ENCODE measurements around the gene KCNT1. TPM values are rescaled to one million over a fixed set of nuclear protein-coding genes. Genes with fewer than 3 reads are reported as not detected.

Gene KCNT1
- total RNA-seq, 1 experiment from 2014 or later = not detected

DNA sequence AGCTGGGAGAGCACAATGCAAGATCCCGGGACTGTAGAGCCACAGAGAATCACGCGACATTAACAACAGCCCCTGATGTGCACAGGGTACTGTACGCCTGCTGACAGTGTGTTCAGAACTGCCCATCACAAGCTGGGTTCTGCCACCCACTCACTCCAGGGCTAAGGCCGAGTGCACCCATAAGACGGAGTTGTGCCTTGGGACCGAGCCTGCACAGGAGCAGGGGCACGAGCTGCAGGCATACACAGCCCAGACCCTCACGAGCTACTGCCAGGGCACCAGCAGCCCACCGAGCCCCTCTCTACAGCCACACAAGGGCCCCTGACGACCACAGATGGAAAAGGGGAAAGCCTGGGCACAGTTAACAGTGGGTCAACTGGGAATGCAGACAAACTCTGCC, 137.5 kb downstream of the KCNT1 start:
- no peaks in the 10 kb centered on the region for H3K79me2 ChIP-seq (ENCODE audit: low read depth)
- ChIA-PET POLR2A (ENCODE audit: unreplicated experiment) (no interaction called here), CTCF (no interaction called here)
- intact Hi-C loops (cut with micrococcal nuclease; ENCODE audit: unreplicated experiment) = no loop called here
- TF ChIP-seq EZH2 (IDR thresholded peaks at IDR 0.05; ENCODE audit: low read depth) = no peak
- TF ChIP-seq, protein P1, sequence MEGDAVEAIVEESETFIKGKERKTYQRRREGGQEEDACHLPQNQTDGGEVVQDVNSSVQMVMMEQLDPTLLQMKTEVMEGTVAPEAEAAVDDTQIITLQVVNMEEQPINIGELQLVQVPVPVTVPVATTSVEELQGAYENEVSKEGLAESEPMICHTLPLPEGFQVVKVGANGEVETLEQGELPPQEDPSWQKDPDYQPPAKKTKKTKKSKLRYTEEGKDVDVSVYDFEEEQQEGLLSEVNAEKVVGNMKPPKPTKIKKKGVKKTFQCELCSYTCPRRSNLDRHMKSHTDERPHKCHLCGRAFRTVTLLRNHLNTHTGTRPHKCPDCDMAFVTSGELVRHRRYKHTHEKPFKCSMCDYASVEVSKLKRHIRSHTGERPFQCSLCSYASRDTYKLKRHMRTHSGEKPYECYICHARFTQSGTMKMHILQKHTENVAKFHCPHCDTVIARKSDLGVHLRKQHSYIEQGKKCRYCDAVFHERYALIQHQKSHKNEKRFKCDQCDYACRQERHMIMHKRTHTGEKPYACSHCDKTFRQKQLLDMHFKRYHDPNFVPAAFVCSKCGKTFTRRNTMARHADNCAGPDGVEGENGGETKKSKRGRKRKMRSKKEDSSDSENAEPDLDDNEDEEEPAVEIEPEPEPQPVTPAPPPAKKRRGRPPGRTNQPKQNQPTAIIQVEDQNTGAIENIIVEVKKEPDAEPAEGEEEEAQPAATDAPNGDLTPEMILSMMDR (conservative IDR thresholded peaks at IDR 0.05) = no peak
- no peak overlapping the region for H3K4me2 ChIP-seq
- H3K36me3 ChIP-seq (ENCODE audit: low read depth) = no peaks in the 10 kb centered on the region
- H3K9me3 ChIP-seq (ENCODE audit: insufficient read depth, low read depth) = no peaks in the 10 kb centered on the region
- H3K4me3 ChIP-seq = no peak overlapping the region
- BruUV-seq (replicated peaks) = no TSS peak
- H3K9me2 ChIP-seq (ENCODE audit: insufficient read depth) = no peaks in the 10 kb centered on the region
- no peaks in the 10 kb centered on the region for H3K27me3 ChIP-seq (ENCODE audit: insufficient read depth, low read depth)
- no peaks in the 10 kb centered on the region for H4K20me1 ChIP-seq (ENCODE audit: insufficient read depth)
- H3F3A ChIP-seq (ENCODE audit: insufficient read depth, low read depth) = no peaks in the 10 kb centered on the region
- no peak overlapping the region for H2AFZ ChIP-seq
- no peak overlapping the region for H3K27ac ChIP-seq
- H3K4me1 ChIP-seq (replicated peaks; ENCODE audit: insufficient read depth) = no peaks in the 10 kb centered on the region
- DNase-seq = no peak

DNA sequence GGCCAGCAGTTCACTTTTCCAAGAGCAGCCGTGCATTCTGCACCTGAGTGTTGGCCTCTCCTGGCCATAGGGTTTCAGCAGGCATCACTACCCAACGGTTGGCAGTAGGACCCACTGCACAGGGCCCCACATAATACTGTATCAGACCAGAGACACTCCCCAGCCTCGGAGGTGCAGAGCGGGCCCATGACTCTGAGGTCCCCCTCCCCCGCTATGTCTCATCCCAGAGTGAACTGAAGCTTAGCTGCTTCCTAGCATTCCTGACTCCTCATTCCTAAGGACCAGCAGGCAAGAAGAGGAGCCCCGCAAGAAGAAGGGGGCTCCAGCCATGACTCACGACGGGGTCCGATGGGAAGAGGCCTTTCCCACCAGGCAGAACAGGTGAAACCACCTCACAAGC, 138.1 kb downstream of the KCNT1 start:
- ChIA-PET CTCF (no interaction called here), POLR2A (ENCODE audit: unreplicated experiment) (no interaction called here)
- intact Hi-C loops (cut with micrococcal nuclease; ENCODE audit: unreplicated experiment) = no loop called here
- H3K79me2 ChIP-seq (ENCODE audit: low read depth) = no peaks in the 10 kb centered on the region
- H3K9me3 ChIP-seq (ENCODE audit: insufficient read depth, low read depth) = no peaks in the 10 kb centered on the region
- no peaks in the 10 kb centered on the region for H3K27me3 ChIP-seq (ENCODE audit: insufficient read depth, low read depth)
- no peaks in the 10 kb centered on the region for H3K9me2 ChIP-seq (ENCODE audit: insufficient read depth)
- no TSS peak for BruUV-seq (replicated peaks)
- no peak overlapping the region for H3K4me3 ChIP-seq
- no peak overlapping the region for H2AFZ ChIP-seq
- H4K20me1 ChIP-seq (ENCODE audit: insufficient read depth) = no peaks in the 10 kb centered on the region
- no peak overlapping the region for H3K27ac ChIP-seq
- no peaks in the 10 kb centered on the region for H3F3A ChIP-seq (ENCODE audit: insufficient read depth, low read depth)
- TF ChIP-seq EZH2 (IDR thresholded peaks at IDR 0.05; ENCODE audit: low read depth) = no peak
- TF ChIP-seq, protein P1 (conservative IDR thresholded peaks at IDR 0.05) = no peak
- H3K36me3 ChIP-seq (ENCODE audit: low read depth) = no peaks in the 10 kb centered on the region
- H3K4me1 ChIP-seq (replicated peaks; ENCODE audit: insufficient read depth) = no peaks in the 10 kb centered on the region
- no peak for DNase-seq
- no peak overlapping the region for H3K4me2 ChIP-seq

DNA sequence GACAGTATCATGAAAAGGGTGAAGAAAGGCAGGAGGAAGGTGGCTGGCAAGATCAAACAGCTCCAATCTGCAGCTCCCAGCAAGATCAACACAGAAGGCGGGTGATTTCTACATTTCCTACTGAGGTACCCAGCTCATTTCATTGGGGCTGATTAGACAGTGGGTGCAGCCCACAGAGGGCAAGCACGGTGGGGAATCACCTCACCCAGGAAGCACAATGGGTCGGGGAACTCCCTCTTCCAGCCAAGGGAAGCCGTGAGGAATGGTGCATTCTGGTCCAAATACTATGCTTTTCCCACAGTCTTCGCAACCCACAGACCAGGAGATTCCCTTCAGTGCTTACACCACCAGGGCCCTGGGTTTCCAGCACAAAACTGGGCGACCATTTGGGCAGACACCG, 138.6 kb downstream of the KCNT1 start:
- H3K27me3 ChIP-seq (ENCODE audit: insufficient read depth, low read depth) = no peaks in the 10 kb centered on the region
- no peak overlapping the region for H3K4me3 ChIP-seq
- no peak overlapping the region for H3K27ac ChIP-seq
- H3K4me1 ChIP-seq (replicated peaks; ENCODE audit: insufficient read depth) = no peaks in the 10 kb centered on the region
- no peaks in the 10 kb centered on the region for H4K20me1 ChIP-seq (ENCODE audit: insufficient read depth)
- no TSS peak for BruUV-seq (replicated peaks)
- intact Hi-C loops (cut with micrococcal nuclease; ENCODE audit: unreplicated experiment) = no loop called here
- TF ChIP-seq, protein P1 (conservative IDR thresholded peaks at IDR 0.05) = no peak
- TF ChIP-seq EZH2 (IDR thresholded peaks at IDR 0.05; ENCODE audit: low read depth) = no peak
- no peak for DNase-seq
- H2AFZ ChIP-seq = no peak overlapping the region
- no peaks in the 10 kb centered on the region for H3K36me3 ChIP-seq (ENCODE audit: low read depth)
- CTCF ChIA-PET = no interaction called here
- no peak overlapping the region for H3K4me2 ChIP-seq
- H3K9me3 ChIP-seq (ENCODE audit: insufficient read depth, low read depth) = no peaks in the 10 kb centered on the region
- H3K79me2 ChIP-seq (ENCODE audit: low read depth) = no peaks in the 10 kb centered on the region
- POLR2A ChIA-PET (ENCODE audit: unreplicated experiment) = no interaction called here
- no peaks in the 10 kb centered on the region for H3F3A ChIP-seq (ENCODE audit: insufficient read depth, low read depth)
- no peaks in the 10 kb centered on the region for H3K9me2 ChIP-seq (ENCODE audit: insufficient read depth)

Other genes with a start within 250 kb of the KCNT1 start
- gene PPP1R26, start 222.4 kb upstream of the KCNT1 start, total RNA-seq (2021) = 41.2 and 46.9 TPM in 2 replicates
- 84.4 and 93.4 TPM in 2 replicates for gene MRPS2, start 201.5 kb upstream of the KCNT1 start, total RNA-seq (2021)
- gene LCN1, start 180.7 kb upstream of the KCNT1 start, total RNA-seq (2021) = not detected in 2 replicates
- not detected in 2 replicates for gene OBP2A, start 156.1 kb upstream of the KCNT1 start, total RNA-seq (2021)
- not detected in 2 replicates for gene PAEP, start 140.4 kb upstream of the KCNT1 start, total RNA-seq (2021)
- not detected in 2 replicates for gene GLT6D1, start 62.6 kb upstream of the KCNT1 start, total RNA-seq (2021)
- gene LCN9, start 38.9 kb upstream of the KCNT1 start, total RNA-seq (2021) = not detected in 2 replicates
- not detected in 2 replicates for gene SOHLH1, start 2.7 kb upstream of the KCNT1 start, total RNA-seq (2021)
- 16.7 and 17.3 TPM in 2 replicates for gene CAMSAP1, start 205.4 kb downstream of the KCNT1 start, total RNA-seq (2021)